ENCODE measurements around the gene DOLPP1.

DNA sequence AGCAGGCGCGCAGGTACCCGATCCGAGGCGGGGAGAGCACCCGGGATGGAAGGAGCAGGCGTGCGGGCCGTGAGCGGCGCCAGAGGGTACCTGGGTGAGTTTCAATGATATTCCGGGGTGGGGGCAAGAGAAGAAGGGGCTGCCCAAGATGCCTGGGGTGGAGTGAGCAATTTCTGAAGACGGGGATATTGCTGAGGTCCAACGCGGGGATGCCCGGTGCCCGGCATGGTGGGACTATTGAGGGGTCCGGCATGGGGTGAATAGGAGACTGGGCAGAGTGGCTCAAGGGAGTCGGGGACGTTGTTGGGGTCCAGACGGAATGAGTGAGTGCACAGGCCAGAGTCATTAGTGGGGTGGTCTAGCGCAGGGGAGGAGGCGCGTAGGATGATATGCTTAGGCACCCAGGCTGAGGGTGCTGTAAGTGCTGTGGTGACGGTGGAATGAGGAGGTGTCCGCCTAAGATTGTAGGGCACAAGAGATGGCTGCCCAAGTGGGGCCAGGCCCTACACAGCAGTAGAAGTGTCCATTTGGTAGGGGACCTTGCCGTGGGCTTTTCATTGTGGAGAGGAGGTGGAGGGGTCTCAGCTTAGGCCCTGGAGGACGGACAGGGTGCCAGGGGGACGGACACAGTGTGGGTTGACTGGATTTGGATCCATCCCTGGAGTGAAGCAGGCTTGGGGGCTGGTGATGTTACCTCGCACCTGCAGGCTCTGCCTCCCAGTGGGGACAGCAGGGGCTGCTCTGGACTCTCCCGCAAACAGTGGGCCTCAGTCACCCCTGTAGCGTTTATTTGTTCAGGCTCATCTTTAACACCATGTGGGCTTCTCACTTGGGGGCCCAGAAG lies 43.8 kb upstream of the DOLPP1 start:
- TF ChIP-seq, protein P1, sequence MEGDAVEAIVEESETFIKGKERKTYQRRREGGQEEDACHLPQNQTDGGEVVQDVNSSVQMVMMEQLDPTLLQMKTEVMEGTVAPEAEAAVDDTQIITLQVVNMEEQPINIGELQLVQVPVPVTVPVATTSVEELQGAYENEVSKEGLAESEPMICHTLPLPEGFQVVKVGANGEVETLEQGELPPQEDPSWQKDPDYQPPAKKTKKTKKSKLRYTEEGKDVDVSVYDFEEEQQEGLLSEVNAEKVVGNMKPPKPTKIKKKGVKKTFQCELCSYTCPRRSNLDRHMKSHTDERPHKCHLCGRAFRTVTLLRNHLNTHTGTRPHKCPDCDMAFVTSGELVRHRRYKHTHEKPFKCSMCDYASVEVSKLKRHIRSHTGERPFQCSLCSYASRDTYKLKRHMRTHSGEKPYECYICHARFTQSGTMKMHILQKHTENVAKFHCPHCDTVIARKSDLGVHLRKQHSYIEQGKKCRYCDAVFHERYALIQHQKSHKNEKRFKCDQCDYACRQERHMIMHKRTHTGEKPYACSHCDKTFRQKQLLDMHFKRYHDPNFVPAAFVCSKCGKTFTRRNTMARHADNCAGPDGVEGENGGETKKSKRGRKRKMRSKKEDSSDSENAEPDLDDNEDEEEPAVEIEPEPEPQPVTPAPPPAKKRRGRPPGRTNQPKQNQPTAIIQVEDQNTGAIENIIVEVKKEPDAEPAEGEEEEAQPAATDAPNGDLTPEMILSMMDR (IDR thresholded peaks at IDR 0.05), result no peak
- TF ChIP-seq POLR2AphosphoS5 (IDR thresholded peaks at IDR 0.05; ENCODE audit: low read depth, low read length) (no peak), TCF7L2 (IDR thresholded peaks at IDR 0.05; ENCODE audit: low read depth, low read length) (no peak), SIN3A (IDR thresholded peaks at IDR 0.05; ENCODE audit: borderline replicate concordance, insufficient read depth, low read depth, low read length) (no peak)

Measured in Panc1 (cell line).